ENCODE measurements around the gene ISX. TPM values are rescaled to one million over a fixed set of nuclear protein-coding genes. Genes with fewer than 3 reads are reported as not detected.

Gene ISX
- total and polyA plus RNA-seq, 10 of the 15 experiments (the other 5 are each of a cell fraction or from before 2014, with no cell fraction given), result 0.05 to 0.66 (median 0.25) TPM

GRCh38 chr22:35128637-35129036, 62.7 kb downstream of the ISX start (continued):
- TF ChIP-seq NKRF (conservative IDR thresholded peaks at IDR 0.05), result peak; percentile 86
- no peak for TF ChIP-seq SRF (IDR thresholded peaks at IDR 0.05; ENCODE audit: low read depth in 2 of 2, low read length in 2 of 2)
- TF ChIP-seq RAD21 (IDR thresholded peaks at IDR 0.05; ENCODE audit: insufficient read depth, low read depth, low read length), result peak; percentile 13; the same call in 1 of the 2 replicates
- no peak for TF ChIP-seq NR2C2 (IDR thresholded peaks at IDR 0.05; ENCODE audit: borderline replicate concordance, control insufficient read depth, insufficient read length, low read depth)
- TF ChIP-seq SKIL (IDR thresholded peaks at IDR 0.05; ENCODE audit: low read depth, poor library complexity, severe bottlenecking), result peak; percentile 80
- TF ChIP-seq SMAD5 (IDR thresholded peaks at IDR 0.05; ENCODE audit: low read depth), result no peak
- TF ChIP-seq KAT2A (conservative IDR thresholded peaks at IDR 0.05; ENCODE audit: control insufficient read depth, low read depth, low read length), result no peak
- TF ChIP-seq IKZF1 (conservative IDR thresholded peaks at IDR 0.05), result peak; percentile 57; the same call in 1 of the 2 replicates
- no peak for TF ChIP-seq ZBTB4 (CRISPR knock-in tag; IDR thresholded peaks at IDR 0.05)
- TF ChIP-seq MEF2B (IDR thresholded peaks at IDR 0.05; ENCODE audit: partially characterized antibody, poor library complexity, severe bottlenecking), result peak; percentile 79
- peak; percentile 22 for TF ChIP-seq NR2F1 (conservative IDR thresholded peaks at IDR 0.05)
- TF ChIP-seq POLR2AphosphoS2 (IDR thresholded peaks at IDR 0.05; ENCODE audit: low read depth, low read length), result no peak
- peak; percentile 79; the same call in 1 of the 2 replicates for TF ChIP-seq DPF2 (IDR thresholded peaks at IDR 0.05)
- no peak for TF ChIP-seq ESRRA (IDR thresholded peaks at IDR 0.05; ENCODE audit: low read length)
- peak; percentile 98 for TF ChIP-seq RCOR1 (conservative IDR thresholded peaks at IDR 0.05; ENCODE audit: low read depth, low read length)
- TF ChIP-seq ZBTB40 (IDR thresholded peaks at IDR 0.05; ENCODE audit: borderline replicate concordance), result no peak
- TF ChIP-seq SIN3A (IDR thresholded peaks at IDR 0.05; ENCODE audit: low read depth, low read length), result no peak
- TF ChIP-seq GATAD2B (conservative IDR thresholded peaks at IDR 0.05; ENCODE audit: low read depth), result peak; percentile 44; the same call in 1 of the 2 replicates
- TF ChIP-seq ZNF274 (IDR thresholded peaks at IDR 0.05; ENCODE audit: insufficient read depth, insufficient read length), result no peak

Data from GM12878 (cell line).